Measurements from ENCODE around the gene TMPRSS15. TPM values are rescaled to one million over a fixed set of nuclear protein-coding genes. Genes with fewer than 3 reads are reported as not detected.
"Not testable (repeated sequence)": the region's sequence is repeated elsewhere in the genome, so short reads cannot be mapped to it uniquely, and the experiment has no call there.

TMPRSS15 gene
- total RNA-seq, 2 donors from 2014 or later: not detected

- DNase-seq (ENCODE audit: low spot score); H3K4me3 Mint-ChIP-seq; ATAC-seq; H3K4me1 Mint-ChIP-seq (ENCODE audit: low read depth in 2 of 2); H3K36me3 Mint-ChIP-seq; H3K27ac Mint-ChIP-seq; H3K9me3 Mint-ChIP-seq; H3K27me3 Mint-ChIP-seq: not testable (repeated sequence)
Observed at GRCh38 chr21:18382934-18383619, 20.5 kb downstream of the TMPRSS15 start.

- Mint-ChIP-seq H3K4me3 (no peak overlapping the region), H3K9me3 (no peaks in the 10 kb centered on the region), H3K36me3 (no peaks in the 10 kb centered on the region), H3K27ac (no peak overlapping the region), H3K27me3 (no peaks in the 10 kb centered on the region), H3K4me1 (ENCODE audit: low read depth in 2 of 2) (no peaks in the 10 kb centered on the region)
- DNase-seq (ENCODE audit: low spot score) (no peak), ATAC-seq (no peak)
Observed at GRCh38 chr21:18382141-18382540, 21.4 kb downstream of the TMPRSS15 start.

GRCh38 chr21:18373606-18374005, 30.0 kb downstream of the TMPRSS15 start:
- no peaks in the 10 kb centered on the region for H3K27me3 Mint-ChIP-seq
- H3K27ac Mint-ChIP-seq: no peak overlapping the region
- no peak for ATAC-seq
- no peak for DNase-seq (ENCODE audit: low spot score)
- H3K4me1 Mint-ChIP-seq (ENCODE audit: low read depth in 2 of 2): no peaks in the 10 kb centered on the region
- no peaks in the 10 kb centered on the region for H3K9me3 Mint-ChIP-seq
- no peak overlapping the region for H3K4me3 Mint-ChIP-seq
- no peaks in the 10 kb centered on the region for H3K36me3 Mint-ChIP-seq

GRCh38 chr21:18370301-18370700, 33.3 kb downstream of the TMPRSS15 start:
- no peak overlapping the region for H3K27ac Mint-ChIP-seq
- H3K9me3 Mint-ChIP-seq: no peaks in the 10 kb centered on the region
- no peak for ATAC-seq
- no peak overlapping the region for H3K4me3 Mint-ChIP-seq
- no peaks in the 10 kb centered on the region for H3K36me3 Mint-ChIP-seq
- H3K4me1 Mint-ChIP-seq (ENCODE audit: low read depth in 2 of 2): no peaks in the 10 kb centered on the region
- no peaks in the 10 kb centered on the region for H3K27me3 Mint-ChIP-seq
- DNase-seq (ENCODE audit: low spot score): no peak

- H3K4me1 Mint-ChIP-seq (ENCODE audit: low read depth in 2 of 2): no peaks in the 10 kb centered on the region
- ATAC-seq (no peak), DNase-seq (ENCODE audit: low spot score) (no peak)
- H3K27me3 Mint-ChIP-seq: no peaks in the 10 kb centered on the region
- H3K4me3 Mint-ChIP-seq: no peak overlapping the region
- no peaks in the 10 kb centered on the region for H3K36me3 Mint-ChIP-seq
- no peaks in the 10 kb centered on the region for H3K9me3 Mint-ChIP-seq
- H3K27ac Mint-ChIP-seq: no peak overlapping the region
Observed at GRCh38 chr21:18369115-18369514, 34.5 kb downstream of the TMPRSS15 start.

GRCh38 chr21:18368205-18368604, 35.4 kb downstream of the TMPRSS15 start:
- no peaks in the 10 kb centered on the region for H3K27me3 Mint-ChIP-seq
- H3K4me3 Mint-ChIP-seq: no peak overlapping the region
- H3K36me3 Mint-ChIP-seq: no peaks in the 10 kb centered on the region
- H3K9me3 Mint-ChIP-seq: no peaks in the 10 kb centered on the region
- DNase-seq (ENCODE audit: low spot score): no peak
- H3K27ac Mint-ChIP-seq: no peak overlapping the region
- ATAC-seq: no peak
- H3K4me1 Mint-ChIP-seq (ENCODE audit: low read depth in 2 of 2): no peaks in the 10 kb centered on the region

GRCh38 chr21:18356801-18357200, 46.8 kb downstream of the TMPRSS15 start:
- DNase-seq (ENCODE audit: low spot score) (no peak), ATAC-seq (no peak)
- peaks cover 3% of the 10 kb centered on the region for H3K9me3 Mint-ChIP-seq
- H3K36me3 Mint-ChIP-seq: no peaks in the 10 kb centered on the region
- no peak overlapping the region for H3K4me3 Mint-ChIP-seq
- no peaks in the 10 kb centered on the region for H3K4me1 Mint-ChIP-seq (ENCODE audit: low read depth in 2 of 2)
- H3K27ac Mint-ChIP-seq: no peak overlapping the region
- H3K27me3 Mint-ChIP-seq: no peaks in the 10 kb centered on the region

GRCh38 chr21:18354947-18355346, 48.6 kb downstream of the TMPRSS15 start:
- H3K4me1 Mint-ChIP-seq (ENCODE audit: low read depth in 2 of 2): no peaks in the 10 kb centered on the region
- no peaks in the 10 kb centered on the region for H3K27me3 Mint-ChIP-seq
- DNase-seq (ENCODE audit: low spot score) (no peak), ATAC-seq (no peak)
- H3K9me3 Mint-ChIP-seq: no peaks in the 10 kb centered on the region
- H3K36me3 Mint-ChIP-seq: no peaks in the 10 kb centered on the region
- no peak overlapping the region for H3K27ac Mint-ChIP-seq
- no peak overlapping the region for H3K4me3 Mint-ChIP-seq

- ATAC-seq: no peak
- DNase-seq (ENCODE audit: low spot score): no peak
- H3K27me3 Mint-ChIP-seq: no peaks in the 10 kb centered on the region
- H3K9me3 Mint-ChIP-seq: no peaks in the 10 kb centered on the region
- H3K4me3 Mint-ChIP-seq: no peak overlapping the region
- no peak overlapping the region for H3K27ac Mint-ChIP-seq
- H3K36me3 Mint-ChIP-seq: no peaks in the 10 kb centered on the region
- no peaks in the 10 kb centered on the region for H3K4me1 Mint-ChIP-seq (ENCODE audit: low read depth in 2 of 2)
Observed at GRCh38 chr21:18350216-18350615, 53.4 kb downstream of the TMPRSS15 start.

- H3K36me3 Mint-ChIP-seq: no peaks in the 10 kb centered on the region
- no peak for ATAC-seq
- DNase-seq (ENCODE audit: low spot score): no peak
- no peaks in the 10 kb centered on the region for H3K9me3 Mint-ChIP-seq
- H3K4me1 Mint-ChIP-seq (ENCODE audit: low read depth in 2 of 2): no peaks in the 10 kb centered on the region
- H3K27ac Mint-ChIP-seq: no peak overlapping the region
- no peak overlapping the region for H3K4me3 Mint-ChIP-seq
- no peaks in the 10 kb centered on the region for H3K27me3 Mint-ChIP-seq
Observed at GRCh38 chr21:18349468-18349867, 54.1 kb downstream of the TMPRSS15 start.

- Mint-ChIP-seq H3K27ac (no peak overlapping the region), H3K4me1 (ENCODE audit: low read depth in 2 of 2) (no peaks in the 10 kb centered on the region), H3K4me3 (no peak overlapping the region), H3K9me3 (peaks cover 4% of the 10 kb centered on the region), H3K36me3 (no peaks in the 10 kb centered on the region), H3K27me3 (no peaks in the 10 kb centered on the region)
- ATAC-seq: no peak
- DNase-seq (ENCODE audit: low spot score): no peak
Observed at GRCh38 chr21:18340387-18340942, 63.1 kb downstream of the TMPRSS15 start.

- Mint-ChIP-seq H3K4me1 (ENCODE audit: low read depth in 2 of 2) (no peaks in the 10 kb centered on the region), H3K4me3 (no peak overlapping the region), H3K27ac (no peak overlapping the region), H3K36me3 (no peaks in the 10 kb centered on the region), H3K9me3 (peaks cover 2% of the 10 kb centered on the region), H3K27me3 (no peaks in the 10 kb centered on the region)
- ATAC-seq: no peak
- DNase-seq (ENCODE audit: low spot score): no peak
Observed at GRCh38 chr21:18335651-18336236, 67.8 kb downstream of the TMPRSS15 start.

- Mint-ChIP-seq H3K4me1 (ENCODE audit: low read depth in 2 of 2) (no peaks in the 10 kb centered on the region), H3K27me3 (no peaks in the 10 kb centered on the region), H3K36me3 (no peaks in the 10 kb centered on the region)
Observed at GRCh38 chr21:18334066-18334465, 69.5 kb downstream of the TMPRSS15 start.

GRCh38 chr21:18318156-18318555, 85.4 kb downstream of the TMPRSS15 start:
- H3K9me3 Mint-ChIP-seq: peaks cover 2% of the 10 kb centered on the region
- DNase-seq (ENCODE audit: low spot score): no peak
- H3K27ac Mint-ChIP-seq: no peak overlapping the region
- no peak for ATAC-seq
- no peak overlapping the region for H3K4me3 Mint-ChIP-seq
- no peaks in the 10 kb centered on the region for H3K36me3 Mint-ChIP-seq
- no peaks in the 10 kb centered on the region for H3K27me3 Mint-ChIP-seq
- H3K4me1 Mint-ChIP-seq (ENCODE audit: low read depth in 2 of 2): no peaks in the 10 kb centered on the region

More at GRCh38 chr21:18334066-18334465, 69.5 kb downstream of the TMPRSS15 start:
- H3K9me3 Mint-ChIP-seq: peaks cover 7% of the 10 kb centered on the region
- no peak overlapping the region for H3K4me3 Mint-ChIP-seq
- no peak for ATAC-seq
- no peak for DNase-seq (ENCODE audit: low spot score)
- H3K27ac Mint-ChIP-seq: no peak overlapping the region

Data from natural killer cell treated with Interleukin-12 subunit alpha and Interleukin-12 subunit beta and Interleukin-15 and Interleukin-18, amount 100 ng/mL, for 72 hours (primary cell).